ENCODE results near the gene LPAR1. TPM values are rescaled to one million over a fixed set of nuclear protein-coding genes. Genes with fewer than 3 reads are reported as not detected.
A peak's percentile ranks its signal among the peaks of the same experiment; 100 is the strongest.

The LPAR1 gene
- total and polyA plus RNA-seq, 5 donors = 14.2 to 42.8 (median 33.7) TPM

DNA sequence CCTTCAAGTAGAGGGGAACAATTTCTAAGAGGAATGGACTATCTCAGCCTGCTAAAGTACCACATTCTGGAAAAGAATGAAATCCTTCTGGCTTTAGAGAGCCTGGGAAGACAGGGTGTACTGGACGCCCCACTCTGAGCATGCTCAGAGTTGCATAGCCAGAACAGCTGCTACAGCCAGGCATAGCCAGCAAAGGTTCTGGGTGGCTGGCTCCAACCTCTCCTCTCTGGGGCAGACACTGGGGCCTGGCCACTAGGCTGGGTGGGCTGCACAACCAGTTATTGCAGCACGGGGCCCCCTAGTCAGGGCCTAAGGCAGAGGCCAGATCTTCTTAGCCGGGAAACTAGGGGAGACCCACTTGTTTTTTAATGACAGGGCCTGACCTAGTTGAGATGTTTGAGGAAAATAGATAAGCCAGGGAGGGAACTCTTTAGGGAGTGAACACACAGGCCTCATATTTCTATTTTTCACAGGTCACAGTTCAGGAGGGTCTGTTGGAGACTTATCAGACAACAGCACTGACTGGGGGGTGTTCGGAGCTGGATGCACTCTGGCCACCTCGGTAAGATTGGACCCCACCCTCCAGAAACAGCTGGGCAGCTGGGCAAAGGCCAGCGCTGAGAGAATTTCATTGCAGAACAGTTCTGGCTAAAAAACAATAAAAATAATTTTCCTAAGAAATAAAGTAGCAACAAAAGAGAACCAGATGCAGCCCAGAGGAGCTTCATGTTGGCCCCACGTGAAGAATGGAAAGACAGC, 142.9 kb downstream of the LPAR1 start:
- 41% methylated on average over 7 of the region's 7 CpGs for WGBS
- peak; percentile 80 to 93 (median 90) for DNase-seq
- Histone ChIP-seq H3K4me3 (ENCODE audit: low read length) (no peak overlapping the region), H3K27ac (ENCODE audit: low read length) (peak overlapping the region; percentile 61), H3K4me1 (ENCODE audit: control insufficient read depth, insufficient read depth, low read length) (no peaks in the 10 kb centered on the region), H3K9me3 (ENCODE audit: control insufficient read depth, low read length) (no peaks in the 10 kb centered on the region), H3K27me3 (ENCODE audit: control insufficient read depth, insufficient read depth) (no peaks in the 10 kb centered on the region)
- peak; percentile 95 to 96 for ATAC-seq
- intact Hi-C loops (cut with DNase I) = no loop called here

DNA sequence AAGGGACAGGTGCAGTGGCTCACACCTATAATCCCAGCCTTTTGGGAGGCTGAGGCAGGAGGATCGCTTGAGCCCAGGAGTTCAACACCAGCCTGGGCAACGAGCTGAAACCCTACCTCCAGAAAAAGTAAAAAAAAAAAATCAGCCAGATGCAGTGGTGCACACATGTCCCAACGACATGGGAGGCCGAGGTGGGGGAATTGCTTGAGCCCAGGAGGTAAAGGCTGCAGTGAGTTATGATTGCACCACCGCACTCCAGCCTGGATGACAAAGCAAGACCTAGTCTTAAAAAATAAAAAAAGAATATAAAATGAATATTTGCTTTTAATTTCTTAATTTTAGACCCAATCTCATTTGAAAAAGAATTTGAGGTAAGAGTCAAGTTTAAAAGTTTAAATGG, 143.5 kb downstream of the LPAR1 start:
- H3K27ac ChIP-seq (ENCODE audit: low read length) = peak overlapping the region; percentile 27
- H3K4me3 ChIP-seq (ENCODE audit: low read length) = no peak overlapping the region
- peak in 2 of 3 donors; percentile 27 to 38 for DNase-seq
- H3K9me3 ChIP-seq (ENCODE audit: control insufficient read depth, low read length) = no peaks in the 10 kb centered on the region
- WGBS = 82% methylated on average over 5 of the region's 5 CpGs
- no peaks in the 10 kb centered on the region for H3K27me3 ChIP-seq (ENCODE audit: control insufficient read depth, insufficient read depth)
- intact Hi-C loops (cut with DNase I) = no loop called here
- ATAC-seq = no peak
- no peaks in the 10 kb centered on the region for H3K4me1 ChIP-seq (ENCODE audit: control insufficient read depth, insufficient read depth, low read length)

DNA sequence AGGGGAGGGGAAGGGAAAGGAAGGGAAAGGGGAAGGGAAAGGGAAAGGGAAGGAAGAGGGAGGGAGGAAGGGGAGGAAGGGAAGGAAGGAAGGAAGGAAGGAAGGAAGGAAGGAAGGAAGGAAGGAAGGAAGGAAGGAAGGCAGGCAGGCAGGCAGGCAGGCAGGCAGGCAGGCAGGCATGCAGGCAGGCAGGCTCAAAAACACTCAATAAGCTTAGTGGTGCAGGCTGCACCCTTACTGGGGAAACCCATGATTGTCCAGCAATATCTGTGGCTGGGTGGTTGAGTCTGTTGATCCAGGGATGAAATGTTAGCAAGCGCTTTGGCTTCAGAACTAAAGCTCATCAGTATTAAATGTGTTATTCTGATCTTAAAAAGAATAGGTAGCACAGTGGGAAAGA, 145.6 kb downstream of the LPAR1 start:
- 97% methylated on average over 1 of the region's 1 CpG for WGBS
- intact Hi-C loops (cut with DNase I) = no loop called here
- H3K27me3 ChIP-seq (ENCODE audit: control insufficient read depth, insufficient read depth) = no peaks in the 10 kb centered on the region
- no peak overlapping the region for H3K27ac ChIP-seq (ENCODE audit: low read length)
- no peak overlapping the region for H3K4me3 ChIP-seq (ENCODE audit: low read length)
- ATAC-seq (no peak), DNase-seq (no peak)
- no peaks in the 10 kb centered on the region for H3K4me1 ChIP-seq (ENCODE audit: control insufficient read depth, insufficient read depth, low read length)
- H3K9me3 ChIP-seq (ENCODE audit: control insufficient read depth, low read length) = no peaks in the 10 kb centered on the region

DNA sequence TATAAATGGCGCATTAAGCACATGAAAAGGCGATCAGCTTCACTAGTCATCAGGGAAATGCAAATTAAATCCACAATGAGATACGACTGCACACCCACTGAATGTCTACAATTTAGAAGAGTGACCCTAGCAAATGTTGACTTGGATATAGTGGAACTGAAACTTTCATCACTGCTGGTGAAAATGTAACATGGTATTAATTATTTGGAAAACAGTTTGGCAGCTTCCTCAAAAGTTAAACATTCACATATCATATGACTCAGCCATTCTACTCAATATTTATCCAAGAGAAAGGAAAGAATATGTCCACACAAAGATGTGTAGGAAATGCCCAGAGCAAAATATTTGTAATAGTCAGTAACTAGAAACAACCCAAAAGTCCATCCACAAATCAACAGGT, 146.5 kb downstream of the LPAR1 start:
- DNase-seq (no peak), ATAC-seq (no peak)
- WGBS = 81% methylated on average over 3 of the region's 3 CpGs
- H3K9me3 ChIP-seq (ENCODE audit: control insufficient read depth, low read length) = no peaks in the 10 kb centered on the region
- H3K27ac ChIP-seq (ENCODE audit: low read length) = no peak overlapping the region
- no peak overlapping the region for H3K4me3 ChIP-seq (ENCODE audit: low read length)
- H3K4me1 ChIP-seq (ENCODE audit: control insufficient read depth, insufficient read depth, low read length) = no peaks in the 10 kb centered on the region
- intact Hi-C loops (cut with DNase I) = no loop called here
- H3K27me3 ChIP-seq (ENCODE audit: control insufficient read depth, insufficient read depth) = no peaks in the 10 kb centered on the region

DNA sequence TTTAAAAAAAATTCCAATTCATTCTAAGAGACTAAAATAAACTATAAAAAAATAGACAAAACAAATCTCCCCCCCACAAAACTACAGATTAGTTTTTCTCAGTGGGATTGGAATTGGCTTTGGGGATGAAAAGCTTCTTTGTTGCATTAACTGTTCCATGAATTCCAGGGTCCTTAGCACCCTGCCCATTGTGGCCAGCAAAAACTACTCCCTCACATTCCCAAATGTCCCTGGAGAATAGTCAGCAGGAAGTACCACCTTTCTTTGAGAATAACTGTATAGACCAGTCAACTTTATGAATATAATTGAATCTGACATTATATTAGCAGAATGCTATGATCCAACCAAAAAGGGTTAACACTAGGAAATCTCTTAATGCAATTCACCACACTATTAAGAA, 147.9 kb downstream of the LPAR1 start:
- no peaks in the 10 kb centered on the region for H3K27me3 ChIP-seq (ENCODE audit: control insufficient read depth, insufficient read depth)
- ATAC-seq (no peak), DNase-seq (no peak)
- no peak overlapping the region for H3K27ac ChIP-seq (ENCODE audit: low read length)
- intact Hi-C loops (cut with DNase I) = no loop called here
- no peak overlapping the region for H3K4me3 ChIP-seq (ENCODE audit: low read length)
- H3K4me1 ChIP-seq (ENCODE audit: control insufficient read depth, insufficient read depth, low read length) = no peaks in the 10 kb centered on the region
- H3K9me3 ChIP-seq (ENCODE audit: control insufficient read depth, low read length) = no peaks in the 10 kb centered on the region

DNA sequence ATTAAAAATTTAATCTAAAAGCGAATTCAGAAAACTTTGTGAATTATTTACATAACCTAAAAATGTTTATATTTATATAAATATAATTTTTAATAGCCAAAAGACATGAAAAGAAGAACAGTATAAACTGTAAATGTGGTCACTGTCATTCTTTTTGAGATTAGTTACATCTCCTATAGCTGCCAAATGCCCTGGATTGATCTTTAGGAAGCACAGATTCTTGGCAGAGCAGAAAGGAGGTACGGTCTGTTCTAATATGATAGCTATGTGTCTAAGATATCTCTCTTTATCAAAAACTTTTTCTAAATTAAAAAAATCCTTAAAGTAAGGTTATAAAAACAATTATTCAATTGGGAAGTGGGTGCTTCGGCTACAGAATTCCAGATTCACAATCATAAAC, 151.0 kb downstream of the LPAR1 start:
- no peak for DNase-seq
- no peak overlapping the region for H3K27ac ChIP-seq (ENCODE audit: low read length)

DNA sequence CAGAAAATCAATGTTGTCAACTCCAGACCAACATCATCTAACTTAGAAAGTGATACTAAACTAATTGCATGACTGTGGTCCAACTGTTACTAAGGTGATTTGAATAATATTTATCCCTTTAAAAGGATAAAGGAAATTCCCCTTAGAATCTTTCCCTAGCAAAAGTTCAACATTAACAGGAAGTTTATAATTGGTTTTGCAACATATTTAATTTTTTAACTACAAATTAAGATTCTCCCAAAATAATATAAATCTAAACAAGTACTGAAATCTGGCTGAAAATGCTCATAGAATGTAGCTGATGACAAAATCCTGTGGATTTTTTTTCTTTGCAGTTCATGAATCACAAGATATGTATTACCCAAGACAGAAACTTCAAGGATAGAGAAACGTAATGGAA, 151.4 kb downstream of the LPAR1 start:
- no peak for DNase-seq
- H3K27ac ChIP-seq (ENCODE audit: low read length) = no peak overlapping the region
- no peaks in the 10 kb centered on the region for H3K4me1 ChIP-seq (ENCODE audit: control insufficient read depth, insufficient read depth, low read length)
- WGBS = 40% methylated on average over 1 of the region's 1 CpG
- no peak for ATAC-seq
- no peaks in the 10 kb centered on the region for H3K9me3 ChIP-seq (ENCODE audit: control insufficient read depth, low read length)
- H3K27me3 ChIP-seq (ENCODE audit: control insufficient read depth, insufficient read depth) = no peaks in the 10 kb centered on the region
- intact Hi-C loops (cut with DNase I) = no loop called here
- H3K4me3 ChIP-seq (ENCODE audit: low read length) = no peak overlapping the region

More for the DNA sequence above, 151.0 kb downstream of the LPAR1 start:
- ATAC-seq = no peak
- intact Hi-C loops (cut with DNase I) = no loop called here
- Histone ChIP-seq H3K4me3 (ENCODE audit: low read length) (no peak overlapping the region), H3K4me1 (ENCODE audit: control insufficient read depth, insufficient read depth, low read length) (no peaks in the 10 kb centered on the region), H3K9me3 (ENCODE audit: control insufficient read depth, low read length) (no peaks in the 10 kb centered on the region), H3K27me3 (ENCODE audit: control insufficient read depth, insufficient read depth) (no peaks in the 10 kb centered on the region)
- 49% methylated on average over 3 of the region's 3 CpGs for WGBS

DNA sequence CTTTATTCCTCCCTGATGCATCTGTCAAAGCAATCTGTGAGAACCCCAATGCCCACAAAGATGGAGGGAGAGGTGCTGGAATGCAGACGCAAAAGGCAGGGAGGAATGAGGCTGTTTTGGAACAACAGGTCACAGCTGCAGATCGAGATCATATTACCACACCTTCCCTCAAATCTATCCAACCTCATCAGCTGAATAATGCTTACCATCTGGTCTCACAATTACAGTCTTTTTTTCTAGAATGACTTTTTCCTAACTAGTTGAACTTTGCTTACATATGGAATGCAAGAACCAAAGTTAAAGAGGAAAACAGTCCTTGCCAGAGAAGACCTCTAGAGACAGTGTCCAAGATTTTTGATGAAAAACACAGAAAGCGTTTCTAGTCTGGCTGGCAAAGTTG, 158.1 kb downstream of the LPAR1 start:
- Histone ChIP-seq H3K27me3 (ENCODE audit: control insufficient read depth, insufficient read depth) (no peaks in the 10 kb centered on the region), H3K4me3 (ENCODE audit: low read length) (no peak overlapping the region), H3K9me3 (ENCODE audit: control insufficient read depth, low read length) (no peaks in the 10 kb centered on the region), H3K27ac (ENCODE audit: low read length) (no peak overlapping the region), H3K4me1 (ENCODE audit: control insufficient read depth, insufficient read depth, low read length) (no peaks in the 10 kb centered on the region)
- 36% methylated on average over 3 of the region's 3 CpGs for WGBS
- intact Hi-C loops (cut with DNase I) = no loop called here
- DNase-seq = no peak
- ATAC-seq = no peak

DNA sequence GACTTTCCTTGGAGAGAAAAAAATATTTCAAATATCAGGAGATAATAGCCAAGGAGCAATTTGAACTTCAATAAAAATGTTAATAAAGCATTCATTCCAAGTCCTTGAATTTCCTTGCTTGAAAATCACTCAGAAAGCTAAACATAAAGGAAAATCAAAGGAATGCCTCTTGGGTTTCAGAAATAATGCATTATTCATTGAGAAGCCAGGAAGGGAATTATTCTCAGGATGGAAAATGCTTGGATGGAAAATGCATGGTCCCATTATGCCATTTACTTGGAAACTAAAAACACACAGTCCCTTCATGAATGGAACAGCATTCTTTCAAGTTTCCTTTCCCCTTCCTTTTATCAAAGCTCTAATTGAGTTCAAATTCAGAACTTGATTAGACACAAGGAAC, 160.9 kb downstream of the LPAR1 start:
- H3K4me3 ChIP-seq (ENCODE audit: low read length) = no peak overlapping the region
- no peak for ATAC-seq

DNA sequence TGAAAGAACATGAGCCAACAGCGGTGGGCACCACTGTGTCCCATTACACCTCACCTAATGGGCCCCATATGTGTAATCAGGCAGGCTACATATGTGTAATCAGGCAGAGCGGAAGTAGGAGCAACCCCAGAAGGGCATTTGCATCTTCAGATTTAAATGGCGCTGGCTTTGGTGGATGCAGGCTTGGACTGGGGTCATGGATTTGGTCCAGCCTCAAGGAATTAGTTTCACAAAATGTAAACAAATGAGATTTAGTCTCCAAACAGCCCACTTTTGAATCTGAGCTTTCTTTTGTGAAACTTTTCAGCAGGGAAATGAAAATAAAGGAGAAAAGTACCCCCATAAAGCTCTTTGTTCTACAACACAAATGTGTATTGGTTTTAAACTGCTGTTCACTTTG, 161.3 kb downstream of the LPAR1 start:
- DNase-seq = no peak
- Histone ChIP-seq H3K27me3 (ENCODE audit: control insufficient read depth, insufficient read depth) (no peaks in the 10 kb centered on the region), H3K4me3 (ENCODE audit: low read length) (no peak overlapping the region), H3K27ac (ENCODE audit: low read length) (no peak overlapping the region), H3K4me1 (ENCODE audit: control insufficient read depth, insufficient read depth, low read length) (no peaks in the 10 kb centered on the region), H3K9me3 (ENCODE audit: control insufficient read depth, low read length) (no peaks in the 10 kb centered on the region)
- ATAC-seq = no peak
- intact Hi-C loops (cut with DNase I) = no loop called here
- 88% methylated on average over 3 of the region's 3 CpGs for WGBS

More for the DNA sequence above, 160.9 kb downstream of the LPAR1 start:
- H3K27me3 ChIP-seq (ENCODE audit: control insufficient read depth, insufficient read depth) = no peaks in the 10 kb centered on the region
- no peak overlapping the region for H3K27ac ChIP-seq (ENCODE audit: low read length)
- no peak for DNase-seq
- intact Hi-C loops (cut with DNase I) = no loop called here
- no peaks in the 10 kb centered on the region for H3K9me3 ChIP-seq (ENCODE audit: control insufficient read depth, low read length)
- no peaks in the 10 kb centered on the region for H3K4me1 ChIP-seq (ENCODE audit: control insufficient read depth, insufficient read depth, low read length)

DNA sequence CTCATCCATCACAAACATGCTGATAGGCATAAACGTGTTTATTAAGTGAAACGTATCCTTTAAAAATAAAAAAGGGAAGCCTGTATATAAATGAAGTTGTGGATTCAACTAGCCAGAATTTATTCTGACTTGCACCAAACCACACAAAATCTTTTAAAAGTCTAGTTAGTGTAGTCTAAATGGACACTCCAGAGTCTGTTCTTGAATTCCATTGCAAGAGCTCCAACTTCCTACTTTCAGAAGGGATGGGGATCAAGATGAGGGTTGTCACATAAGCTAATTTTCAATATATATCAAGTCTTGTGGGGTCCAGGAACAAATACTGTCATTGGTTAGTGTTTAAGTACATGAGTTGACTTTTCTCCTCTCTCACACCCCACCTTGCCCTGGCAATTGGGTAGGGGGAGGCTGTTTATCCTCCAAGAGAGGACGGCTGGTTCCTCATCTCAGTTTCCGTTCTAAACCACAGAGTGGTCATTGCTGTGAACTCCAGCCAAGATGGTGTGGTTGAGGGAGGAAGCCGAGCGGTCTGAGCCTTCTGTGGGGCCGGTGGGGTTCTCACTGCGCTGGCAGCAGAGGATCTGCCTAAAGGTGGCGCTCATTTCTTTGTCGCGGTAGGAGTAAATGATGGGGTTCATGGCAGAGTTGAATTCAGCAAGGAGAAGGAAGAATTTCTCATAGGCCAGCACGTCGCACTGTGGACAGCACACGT, 163.2 kb downstream of the LPAR1 start:
- H3K4me3 ChIP-seq (ENCODE audit: low read length) = no peak overlapping the region
- no peaks in the 10 kb centered on the region for H3K27me3 ChIP-seq (ENCODE audit: control insufficient read depth, insufficient read depth)
- intact Hi-C loops (cut with DNase I) = no loop called here
- DNase-seq = peak; percentile 29 to 67 (median 64)
- WGBS = 70% methylated on average over 14 of the region's 14 CpGs
- ATAC-seq = peak; percentile 46 to 61
- no peak overlapping the region for H3K27ac ChIP-seq (ENCODE audit: low read length)
- H3K9me3 ChIP-seq (ENCODE audit: control insufficient read depth, low read length) = no peaks in the 10 kb centered on the region
- H3K4me1 ChIP-seq (ENCODE audit: control insufficient read depth, insufficient read depth, low read length) = no peaks in the 10 kb centered on the region
